HG03571 (cell line): ENCODE measurements around the gene RNF39.

ENCODE experiments used
- ATAC-seq: cut with Tn5 transposase; IDR thresholded peaks from one replicate; pipeline ENCODE4 v1.9.1; 2021; ENCODE audit not compliant: unreplicated experiment

Gene RNF39

DNA sequence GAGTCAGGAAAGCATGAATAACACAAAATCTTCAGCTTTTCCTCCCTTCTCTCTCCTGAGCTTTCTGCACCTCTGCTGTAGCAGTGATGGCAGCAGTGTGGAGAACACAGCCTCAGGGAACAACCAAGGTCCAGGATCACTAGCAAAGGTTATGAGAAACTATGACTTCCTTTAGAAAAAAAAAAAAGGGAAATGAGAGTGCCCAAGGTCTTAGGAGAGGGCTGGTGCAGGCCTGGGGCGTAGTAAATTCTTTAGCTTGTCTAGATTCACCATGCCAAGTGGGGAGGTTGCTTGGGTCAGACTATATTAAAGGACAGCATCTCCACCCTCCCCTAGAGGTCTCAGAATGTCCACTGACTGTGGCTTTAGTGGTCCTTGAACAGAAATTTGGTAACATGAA lies 54.9 kb downstream of the RNF39 start:
- no peak for ATAC-seq
